NCI-H460 (cell line): Measurements from ENCODE around the gene PRMT2. TPM values are rescaled to one million over a fixed set of nuclear protein-coding genes. Genes with fewer than 3 reads are reported as not detected.
"Not testable (repeated sequence)": the region's sequence is repeated elsewhere in the genome, so short reads cannot be mapped to it uniquely, and the experiment has no call there.

Source experiments
- DNase-seq: peaks from one replicate; pipeline ENCODE4 v3.0.0-alpha.2; 2016; ENCODE audit warnings: low read depth; ENCODE audit errors: extremely low read depth
- total RNA-seq: library from RNA; depleted of rRNA; stranded (reverse); fragments of >200 nt; shearing (Covaris generic); gene quantifications from 2 replicates; pipeline ENCODE4 v1.2.3, GENCODE V29; 2014

Gene PRMT2
- total RNA-seq, 1 experiment from 2014 or later: 40.4 TPM

DNA sequence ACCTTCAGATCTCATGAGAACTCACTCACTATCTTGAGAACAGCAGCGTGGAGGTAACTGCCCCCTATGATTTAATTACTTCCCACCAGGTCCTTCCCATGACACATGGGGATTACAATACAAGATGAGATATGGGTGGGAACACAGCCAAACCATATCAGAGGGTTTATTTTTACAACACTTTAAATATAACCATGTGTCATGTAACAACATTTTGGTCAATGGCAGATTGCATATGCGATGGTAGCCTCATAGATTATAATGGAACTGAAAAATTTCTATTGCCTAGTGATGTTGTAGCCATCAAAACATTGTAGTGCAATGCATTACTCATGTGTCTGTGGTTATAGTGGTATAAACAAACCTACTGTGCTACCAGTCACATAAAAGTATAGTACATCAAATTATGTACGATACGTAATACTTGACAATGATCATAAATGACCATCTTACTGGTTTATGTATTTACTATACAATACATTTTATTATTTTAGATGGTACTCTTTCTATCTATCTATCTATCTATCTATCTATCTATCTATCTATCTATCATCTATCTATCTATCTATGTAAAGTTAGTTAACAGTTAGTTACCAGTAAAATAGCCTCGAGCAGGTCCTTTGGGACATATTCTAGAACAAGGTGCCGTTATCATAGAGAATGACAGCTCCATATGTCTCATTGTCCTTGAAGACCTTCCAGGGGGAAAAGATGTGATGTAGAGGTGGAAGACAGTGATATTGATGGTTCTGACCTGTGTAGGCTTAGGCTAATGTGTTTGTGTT, 18.0 kb upstream of the PRMT2 start:
- no peak for DNase-seq

DNA sequence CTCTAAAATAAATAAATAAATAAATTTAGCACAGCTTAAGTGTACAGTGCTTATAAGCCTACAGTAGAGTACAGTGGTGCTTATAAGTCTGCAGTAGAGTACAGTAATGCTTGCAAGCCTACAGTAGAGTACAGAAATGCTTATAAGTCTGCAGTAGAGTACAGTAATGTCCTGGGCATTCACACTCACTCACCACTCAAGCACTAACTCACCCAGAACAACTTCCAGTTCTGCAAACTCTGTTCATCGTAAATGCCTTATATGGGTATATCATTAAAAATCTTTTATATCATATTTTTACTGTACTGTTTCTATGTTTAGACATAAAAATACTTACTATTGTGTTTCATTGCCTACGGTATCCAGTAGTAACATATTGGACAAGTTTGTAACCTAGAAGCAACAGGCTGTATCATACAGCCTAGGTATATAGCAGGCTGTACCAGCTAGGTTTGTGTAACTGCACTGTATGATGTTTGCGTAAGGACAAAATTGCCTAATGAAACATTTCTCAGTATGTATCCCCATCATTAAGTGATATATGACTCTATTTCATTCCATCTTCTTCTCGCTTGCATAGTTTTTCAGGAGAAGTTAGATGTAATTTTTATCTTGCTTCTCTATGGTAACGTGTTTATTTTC, 16.6 kb upstream of the PRMT2 start:
- no peak for DNase-seq

DNA sequence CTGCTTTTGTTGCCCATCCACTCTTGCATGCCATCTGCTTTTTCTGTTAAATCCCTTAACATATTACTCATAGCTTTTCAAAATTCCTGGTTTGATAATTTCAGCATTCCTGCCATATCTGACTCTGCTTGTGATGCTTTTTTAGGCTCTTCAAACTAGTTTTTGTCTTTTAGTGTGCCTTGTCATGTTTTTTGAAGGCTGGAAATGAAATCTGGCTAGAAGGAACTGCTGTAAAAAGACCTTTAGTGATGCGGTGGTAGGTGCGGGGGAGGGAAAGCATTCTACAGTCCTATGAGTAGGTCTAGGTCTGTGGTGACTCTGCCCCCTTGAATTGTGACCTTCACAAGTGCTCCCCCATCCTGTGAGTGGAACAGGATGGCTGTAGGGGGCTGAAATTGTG, 15.6 kb upstream of the PRMT2 start:
- no peak for DNase-seq

DNA sequence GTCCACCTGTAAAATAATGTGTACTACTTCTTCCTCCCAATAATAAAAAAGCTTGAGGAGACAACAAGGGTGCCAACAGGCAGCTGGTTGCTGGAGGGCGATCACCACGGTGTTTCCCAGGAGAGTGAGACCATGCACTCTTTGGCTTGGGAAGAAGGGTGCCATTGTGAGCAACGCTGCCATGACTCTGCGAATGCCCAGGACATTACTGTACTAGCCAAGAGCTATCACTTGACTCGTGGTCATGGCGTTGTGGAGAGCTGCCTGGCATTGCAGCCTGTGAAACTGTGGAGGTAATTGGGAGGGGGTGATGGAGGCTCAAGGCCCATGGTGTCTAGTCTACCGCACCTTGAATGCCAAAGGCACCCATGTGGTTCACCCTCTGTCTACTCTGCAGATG, 14.6 kb upstream of the PRMT2 start:
- no peak for DNase-seq

DNA sequence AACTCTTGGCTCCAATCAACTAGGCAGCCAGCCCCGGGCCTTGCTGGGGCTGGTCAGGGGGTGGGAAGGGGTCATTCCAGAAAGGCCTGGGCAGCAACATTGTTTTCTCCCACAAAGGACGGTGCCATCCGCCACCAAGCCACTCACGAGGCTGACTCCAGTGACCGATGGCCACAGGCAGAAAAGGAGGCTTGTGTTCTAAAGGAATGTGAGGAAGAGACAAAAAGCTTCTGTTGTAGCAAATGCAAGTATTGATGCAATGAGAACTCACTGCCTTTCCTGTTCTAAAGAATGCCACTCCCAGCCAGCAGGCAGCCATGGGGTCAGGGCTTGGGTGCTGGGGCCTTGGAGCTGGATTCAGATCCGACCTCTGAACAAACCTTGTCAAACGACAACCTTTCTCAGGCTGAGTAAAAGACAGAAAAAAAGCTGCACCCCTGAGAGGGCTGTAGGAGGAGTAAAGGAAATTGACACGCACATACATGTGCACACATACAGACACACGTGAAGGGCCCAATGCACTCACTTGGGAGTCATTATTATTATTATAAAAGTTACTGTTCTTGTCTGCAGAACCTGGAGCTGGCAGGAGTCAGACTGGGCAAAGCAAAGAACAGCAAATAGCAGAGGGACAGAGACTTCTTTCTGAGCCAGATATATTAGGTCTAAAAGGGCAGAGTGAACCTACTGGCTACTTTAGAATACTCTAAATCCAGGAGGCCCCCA, 13.9 kb upstream of the PRMT2 start:
- no peak for DNase-seq

DNA sequence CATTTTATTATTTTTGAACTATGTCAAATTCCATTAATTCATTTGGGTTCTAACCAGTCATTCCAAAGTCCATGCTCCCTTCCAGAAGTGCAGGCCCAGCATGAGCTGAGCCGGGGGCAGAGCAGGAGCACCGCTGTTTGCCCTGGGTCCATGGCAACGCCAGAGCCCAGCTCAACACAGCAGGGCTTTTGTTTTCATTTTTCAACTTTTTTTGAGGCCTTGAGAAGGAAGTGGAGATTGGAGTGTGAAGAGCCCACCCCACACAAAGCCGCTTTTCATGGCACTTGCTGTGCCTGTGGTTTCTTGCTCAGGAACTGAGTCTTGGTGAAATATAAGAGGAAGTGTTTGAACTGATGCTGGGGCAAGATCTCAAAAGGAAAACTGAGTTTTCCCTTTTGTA, 13.2 kb upstream of the PRMT2 start:
- no peak for DNase-seq

DNA sequence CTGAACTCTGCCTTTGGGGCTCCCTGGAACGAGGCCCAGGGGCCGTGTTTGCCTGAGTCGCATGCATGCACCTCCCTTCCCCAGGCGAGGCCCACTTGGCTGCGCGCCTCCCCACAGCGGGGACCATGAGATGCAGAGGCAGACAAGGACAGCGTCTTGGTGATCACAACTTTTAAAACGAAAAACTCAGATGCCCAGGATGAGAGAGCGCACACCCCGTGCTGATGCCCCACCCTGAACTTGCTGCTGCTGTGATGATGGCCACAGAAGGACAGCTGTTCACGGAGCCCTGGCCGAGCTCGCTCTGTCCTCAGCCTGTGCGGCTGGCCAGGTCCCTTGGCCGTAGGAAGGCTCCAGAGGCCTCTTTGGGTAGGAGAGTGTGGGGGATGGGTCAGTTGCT, 11.4 kb upstream of the PRMT2 start:
- DNase-seq: no peak

DNA sequence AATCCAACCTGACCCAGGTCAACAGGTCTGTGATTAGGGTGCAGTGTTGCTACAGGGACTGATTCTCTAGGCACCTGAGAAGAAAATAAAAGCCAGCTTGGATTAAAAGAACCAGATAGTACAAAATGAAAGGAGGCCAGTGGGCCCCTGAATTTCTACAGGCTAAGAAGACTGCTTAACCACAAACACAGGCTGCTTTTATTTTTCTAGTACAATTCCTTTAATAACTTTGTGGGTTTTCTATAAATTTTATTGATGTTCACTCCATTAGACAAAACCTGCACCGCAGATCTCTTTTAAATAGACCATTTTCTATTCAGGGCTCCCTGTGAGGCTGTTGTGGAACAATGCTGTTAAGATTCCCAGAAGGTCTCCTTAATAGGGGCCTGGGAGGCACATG, 9.7 kb upstream of the PRMT2 start:
- no peak for DNase-seq

DNA sequence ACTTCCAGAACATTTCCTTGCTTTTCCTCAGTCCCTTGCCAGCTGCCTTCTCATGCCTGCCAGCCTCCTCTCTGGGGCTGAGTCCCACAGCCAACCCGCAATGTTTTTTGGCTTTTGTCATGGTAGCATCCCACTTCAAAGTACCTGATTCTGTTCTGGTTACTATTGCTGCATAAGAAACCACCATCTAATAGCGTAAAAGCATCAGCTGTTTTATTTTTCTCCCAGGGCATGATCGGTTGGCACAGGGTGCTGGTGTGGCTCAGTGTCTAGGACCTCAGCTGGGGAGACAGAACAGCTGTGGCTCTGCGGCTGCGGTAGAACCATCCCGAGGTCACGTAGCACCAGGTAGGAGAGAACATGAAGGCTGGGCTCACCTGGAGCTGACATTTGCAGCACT, 8.9 kb upstream of the PRMT2 start:
- DNase-seq: no peak

DNA sequence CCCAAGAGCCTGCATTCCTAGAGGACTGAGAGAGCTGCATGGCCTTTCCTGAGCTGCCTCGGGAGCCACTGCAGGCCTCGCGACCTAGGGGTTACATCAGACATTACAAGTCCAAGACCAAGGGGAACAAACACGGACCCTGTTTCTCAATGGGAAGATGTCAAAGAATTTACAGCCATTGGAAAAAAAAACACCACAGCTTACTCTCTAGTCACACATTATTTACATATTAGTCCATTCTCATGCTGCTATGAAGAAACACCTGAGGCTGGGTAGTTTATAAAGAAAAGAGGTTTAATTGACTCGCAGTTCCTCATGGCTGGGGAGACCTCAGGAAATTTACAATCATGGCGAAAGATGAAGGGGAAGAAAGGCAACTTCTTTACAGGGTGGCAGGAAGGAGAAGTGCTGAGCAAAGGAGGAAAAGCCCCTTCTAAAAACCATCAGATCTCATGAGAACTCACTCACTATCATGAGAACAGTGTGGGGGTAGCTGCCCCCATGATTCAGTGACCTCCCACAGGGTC, 8.4 kb upstream of the PRMT2 start:
- DNase-seq: no peak

DNA sequence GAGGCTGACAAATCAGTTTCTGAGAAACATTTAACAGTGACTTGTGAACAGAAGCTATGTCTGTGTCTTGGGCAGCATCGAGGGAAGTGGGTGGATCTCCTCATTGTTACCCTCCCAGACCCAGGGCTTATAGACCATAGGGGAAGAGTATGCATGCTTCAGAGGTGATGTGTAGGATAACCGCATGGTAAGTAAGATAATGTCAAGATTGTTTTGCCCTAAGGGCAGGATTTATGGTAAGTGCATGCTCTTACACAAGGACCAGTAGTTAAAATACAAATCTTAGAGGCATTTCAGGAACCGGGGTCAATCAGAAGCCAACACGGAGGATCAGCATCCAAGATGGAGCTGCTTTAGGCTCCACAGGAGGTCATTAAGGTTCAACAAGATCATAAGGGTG, 7.7 kb upstream of the PRMT2 start:
- DNase-seq: no peak

DNA sequence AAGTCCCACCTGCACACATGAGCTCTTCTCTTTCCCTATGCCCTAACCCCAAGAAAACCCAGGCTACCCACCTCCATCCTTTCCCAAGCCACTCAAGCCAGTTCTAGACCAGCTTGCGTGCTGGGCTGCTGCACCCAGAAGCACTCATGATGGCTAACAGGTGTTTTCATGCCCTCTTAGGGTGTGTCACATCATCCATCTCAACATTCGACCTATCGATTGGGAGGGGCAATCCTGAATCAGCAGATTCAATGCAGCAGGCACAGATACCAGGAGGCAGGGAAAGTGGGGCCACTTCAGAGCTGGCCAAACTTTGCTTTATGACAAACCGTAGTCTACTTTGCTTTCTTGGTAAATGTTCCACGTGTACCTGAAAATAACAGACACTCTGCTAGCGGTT, 6.6 kb upstream of the PRMT2 start:
- no peak for DNase-seq

DNA sequence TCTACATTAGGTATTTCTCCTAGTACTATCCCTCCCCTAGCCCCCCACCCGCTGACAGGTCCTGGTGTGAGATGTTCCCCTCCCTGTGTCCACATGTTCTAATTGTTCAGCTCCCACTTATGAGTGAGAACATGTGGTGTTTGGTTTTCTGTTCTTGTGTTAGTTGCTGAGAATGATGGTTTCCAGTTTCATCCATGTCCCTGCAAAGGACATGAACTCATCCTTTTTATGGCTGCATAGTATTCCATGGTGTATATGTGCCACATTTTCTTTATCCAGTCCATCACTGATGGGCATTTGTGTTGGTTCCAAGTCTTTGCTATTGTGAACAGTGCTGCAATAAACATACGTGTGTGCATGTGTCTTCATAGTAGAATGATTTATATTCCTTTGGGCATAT, 4.6 kb upstream of the PRMT2 start:
- not testable (repeated sequence) for DNase-seq

DNA sequence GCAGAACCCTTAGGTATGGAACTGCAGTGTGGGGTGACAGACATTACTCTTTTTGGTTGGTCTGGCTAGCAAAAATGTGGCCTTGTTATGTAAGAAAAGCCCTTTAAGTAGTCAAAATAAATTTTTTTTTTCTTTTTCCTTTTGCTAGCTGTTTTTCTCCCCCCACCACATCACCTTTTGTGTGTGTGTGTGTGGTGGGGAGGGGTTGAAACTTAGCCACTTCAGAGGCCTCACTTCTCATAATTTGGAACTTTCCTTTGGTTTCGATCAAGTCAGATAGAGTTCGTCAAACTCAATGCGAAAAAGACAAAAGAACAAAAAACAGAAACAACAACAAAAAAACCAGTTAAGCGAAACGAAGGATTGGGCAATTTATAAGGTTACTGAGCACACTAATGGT, 1.9 kb upstream of the PRMT2 start:
- DNase-seq: no peak

DNA sequence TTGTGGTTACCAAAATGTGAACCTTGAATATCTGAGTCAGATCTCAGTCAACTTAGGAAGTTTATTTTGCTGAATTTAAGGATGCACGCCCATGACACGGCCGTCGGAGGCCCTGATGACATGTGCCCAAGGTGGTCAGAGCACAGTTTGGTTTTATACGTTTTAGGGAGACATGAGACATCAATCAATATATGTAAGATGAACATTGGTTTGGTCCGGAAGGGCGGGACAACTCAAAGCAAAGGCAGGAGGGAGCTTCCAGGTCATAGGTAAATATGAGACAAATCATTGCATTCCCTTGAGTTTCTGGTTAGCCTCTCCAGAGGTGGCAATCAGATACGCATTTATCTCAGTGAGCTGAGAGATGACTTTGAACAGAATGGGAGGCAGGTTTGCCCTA, 1.0 kb upstream of the PRMT2 start:
- DNase-seq: no peak

DNA sequence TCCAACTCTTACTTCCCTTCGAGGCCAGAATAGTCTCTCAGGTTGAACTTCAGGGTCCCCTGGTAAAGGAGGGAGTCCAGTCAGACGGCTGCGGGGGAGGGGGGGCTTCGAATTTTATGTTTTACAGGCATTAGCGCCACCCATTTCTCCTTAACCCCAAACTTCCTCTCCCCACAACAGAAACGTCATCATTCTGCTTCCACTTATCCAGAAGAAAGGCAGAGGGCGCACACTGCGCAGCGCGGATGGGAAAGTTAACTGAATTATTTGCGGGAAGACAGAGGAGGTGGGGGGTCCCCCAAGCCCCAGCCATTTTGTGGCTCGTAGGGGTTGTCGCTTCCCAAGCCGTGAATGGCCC, 529 bp upstream of the PRMT2 start:
- peak; percentile 59 for DNase-seq

DNA sequence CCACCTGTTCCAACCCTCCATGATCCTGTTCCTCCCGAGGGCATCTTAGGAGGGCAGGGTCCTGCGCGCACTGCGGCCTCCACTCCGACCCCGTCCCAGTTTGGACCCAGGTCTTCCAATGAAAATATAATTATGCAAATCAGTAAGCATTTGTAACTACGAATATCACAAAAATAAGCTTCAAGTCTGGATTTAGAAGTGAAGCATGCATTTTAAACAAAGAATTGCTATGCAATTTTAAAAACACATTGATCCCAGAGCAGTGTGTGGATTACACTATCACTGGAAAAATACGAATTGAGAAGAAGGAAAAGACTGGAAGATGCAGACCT, 673 bp downstream of the PRMT2 start:
- no peak for DNase-seq

DNA sequence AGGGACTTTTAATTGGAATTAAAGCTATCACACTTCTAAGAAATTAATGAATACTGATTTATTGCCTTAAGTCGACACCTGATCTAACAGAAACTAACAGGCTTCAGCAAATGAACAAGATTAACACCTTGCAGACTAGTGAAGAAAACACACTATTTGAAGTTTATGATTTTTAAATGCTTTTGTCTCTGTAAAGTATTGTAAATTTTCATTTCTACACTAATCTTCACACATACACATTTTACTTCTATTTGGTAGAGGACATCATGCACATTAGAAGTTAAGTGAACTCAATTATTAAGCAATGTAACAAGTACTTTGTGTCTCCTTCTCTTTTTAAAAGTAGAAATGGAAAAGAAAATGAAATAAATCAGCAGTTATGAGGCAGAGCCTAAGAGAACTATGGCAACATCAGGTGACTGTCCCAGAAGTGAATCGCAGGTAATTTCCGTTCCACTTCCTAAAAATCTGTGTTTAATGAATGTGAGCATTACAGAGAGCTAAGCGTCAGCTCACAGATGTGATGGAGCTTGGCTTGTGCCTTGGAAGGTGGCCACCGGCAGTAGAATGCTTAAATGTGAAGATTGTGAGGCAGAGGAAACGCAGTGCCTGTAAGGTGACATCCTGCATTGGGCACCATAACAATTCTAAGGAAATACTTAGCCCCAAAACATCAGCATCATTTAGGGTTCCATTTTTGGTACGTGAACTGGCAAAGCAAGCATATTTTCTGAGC, 1.2 kb downstream of the PRMT2 start:
- DNase-seq: no peak

DNA sequence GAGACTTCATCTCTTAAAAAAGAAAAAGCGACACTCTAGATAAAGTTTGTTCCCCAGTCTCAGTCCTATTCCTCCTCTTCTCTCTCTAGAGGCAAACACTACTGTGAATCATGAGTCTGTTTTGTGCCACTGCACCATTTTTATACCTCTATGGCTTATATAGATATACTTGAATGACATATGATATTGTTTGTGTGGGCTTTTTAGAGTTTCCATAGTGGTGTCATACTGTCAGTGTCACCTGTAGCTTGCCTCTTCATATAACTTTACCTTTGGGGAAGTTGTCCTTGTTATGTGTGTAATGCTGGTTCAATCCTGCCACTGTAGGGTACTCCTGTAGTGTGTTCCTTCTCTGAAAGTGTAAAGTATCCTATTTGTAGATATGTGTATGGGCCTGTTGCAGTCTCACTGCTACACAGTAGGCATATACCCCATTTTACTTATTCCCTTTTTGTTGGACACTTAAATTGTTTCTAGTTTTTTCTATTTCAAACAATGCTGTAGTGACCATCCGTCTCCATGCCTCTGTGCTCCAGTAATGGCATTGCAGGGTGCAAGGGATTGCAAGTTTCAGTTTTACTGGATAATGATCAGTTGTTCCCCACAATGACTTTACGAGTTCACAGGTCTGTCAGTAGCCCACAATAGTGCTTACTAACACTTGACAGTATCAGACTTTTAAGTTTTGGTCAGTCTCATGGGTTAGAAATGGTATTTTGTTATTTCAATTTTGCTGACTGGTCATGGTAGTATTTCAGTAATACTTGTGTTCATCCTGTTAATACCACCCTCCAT, 2.7 kb downstream of the PRMT2 start:
- no peak for DNase-seq
